GM23338 (cell line): ENCODE data around the gene PROSER2. TPM values are rescaled to one million over a fixed set of nuclear protein-coding genes. Genes with fewer than 3 reads are reported as not detected.
A peak's percentile ranks its signal among the peaks of the same experiment; 100 is the strongest.

Experiments
- ATAC-seq: fragments of 200-7000 bp; cut with Tn5 transposase; 3 replicates; pipeline ENCODE4 v1.9.1; 2020
- DNase-seq: peaks from one replicate; pipeline ENCODE4 v3.0.0-alpha.2; 2015; ENCODE audit warnings: low spot score
- H2AFZ ChIP-seq: fragments of 200-600 bp; sonication (generic); 2 replicates; pipeline ENCODE4 v1.8.0; 2016; ENCODE audit warnings: antibody characterized with exemption, mild to moderate bottlenecking, moderate library complexity
- H3F3A ChIP-seq: fragments of 200-600 bp; sonication (generic); replicated peaks from 2 replicates; pipeline ENCODE4 v1.8.0; 2017; ENCODE audit warnings: antibody characterized with exemption, mixed run types, low read depth
- H3K27ac ChIP-seq: fragments of 200-600 bp; sonication (generic); 2 replicates; pipeline ENCODE4 v1.6.1; 2016; ENCODE audit warnings: low read depth
- H3K27me3 ChIP-seq: fragments of 200-600 bp; sonication (generic); 2 replicates; pipeline ENCODE4 v1.8.0; 2016; ENCODE audit warnings: mild to moderate bottlenecking, mixed run types, moderate library complexity; ENCODE audit not compliant: insufficient read depth
- H3K36me3 ChIP-seq: fragments of 200-600 bp; sonication (generic); 2 replicates; pipeline ENCODE4 v1.8.0; 2016; ENCODE audit warnings: mild to moderate bottlenecking; ENCODE audit not compliant: insufficient read depth
- H3K4me1 ChIP-seq: fragments of 200-600 bp; sonication (generic); 2 replicates; pipeline ENCODE4 v1.8.0; 2016; ENCODE audit warnings: mild to moderate bottlenecking, moderate library complexity; ENCODE audit not compliant: insufficient read depth
- H3K4me2 ChIP-seq: fragments of 200-600 bp; sonication (generic); 2 replicates; pipeline ENCODE4 v1.7.1; 2017; ENCODE audit warnings: mixed run types
- H3K4me3 ChIP-seq: fragments of 200-600 bp; sonication (generic); 2 replicates; pipeline ENCODE4 v1.6.1; 2016; ENCODE audit warnings: mixed run types
- H3K79me2 ChIP-seq: fragments of 200-600 bp; sonication (generic); replicated peaks from 2 replicates; pipeline ENCODE4 v1.8.0; 2017; ENCODE audit warnings: mild to moderate bottlenecking; ENCODE audit not compliant: insufficient read depth
- H3K9me2 ChIP-seq: fragments of 200-600 bp; sonication (generic); 2 replicates; pipeline ENCODE4 v1.8.0; 2017; ENCODE audit not compliant: insufficient read depth
- H4K20me1 ChIP-seq: fragments of 200-600 bp; sonication (generic); replicated peaks from 2 replicates; pipeline ENCODE4 v1.8.0; 2017; ENCODE audit warnings: mild to moderate bottlenecking; ENCODE audit not compliant: insufficient read depth
- H3K27ac Mint-ChIP-seq: 2 replicates; pipeline ENCODE4 v1.8.0; 2020; ENCODE audit warnings: inconsistent platforms, mild to moderate bottlenecking, moderate library complexity, mixed read lengths
- H3K27me3 Mint-ChIP-seq: 3 replicates; pipeline ENCODE4 v1.8.0; 2022; ENCODE audit warnings: low read depth, mild to moderate bottlenecking, moderate library complexity, mixed read lengths, inconsistent platforms; ENCODE audit not compliant: insufficient read depth, poor library complexity
- H3K36me3 Mint-ChIP-seq: 3 replicates; pipeline ENCODE4 v1.8.0; 2021; ENCODE audit warnings: low read depth, mild to moderate bottlenecking, inconsistent platforms, moderate library complexity, mixed read lengths
- H3K4me1 Mint-ChIP-seq: 3 replicates; pipeline ENCODE4 v1.8.0; 2020; ENCODE audit warnings: mild to moderate bottlenecking, inconsistent platforms, mixed read lengths
- H3K4me3 Mint-ChIP-seq: 3 replicates; pipeline ENCODE4 v1.8.0; 2021; ENCODE audit warnings: moderate library complexity, mild to moderate bottlenecking, inconsistent platforms, mixed read lengths
- H3K9me3 Mint-ChIP-seq: 3 replicates; pipeline ENCODE4 v1.8.0; 2020; ENCODE audit warnings: moderate library complexity, mild to moderate bottlenecking, inconsistent platforms, mixed read lengths
- CREB1 ChIP-seq: fragments of 250-450 bp; sonication (Bioruptor Pico); IDR thresholded peaks from 2 replicates; pipeline ENCODE4 v1.5.0; 2020; ENCODE audit warnings: low read depth, mild to moderate bottlenecking, moderate library complexity
- CTCF ChIP-seq, 2 experiments: fragments of 200-600 bp in 1 of 2; sonication (generic) in 1 of 2; conservative IDR thresholded peaks; 2 replicates each; pipeline versions ENCODE4 v1.5.1 to v1.6.1; 2016 to 2017; ENCODE audit warnings: antibody characterized with exemption in 2 of 2, low read depth in 2 of 2, mild to moderate bottlenecking in 2 of 2, moderate library complexity in 1 of 2
- ETS1 ChIP-seq: IDR thresholded peaks from 2 replicates; pipeline ENCODE4 v1.6.1; 2016; ENCODE audit warnings: antibody characterized with exemption
- EZH2 ChIP-seq: fragments of 200-600 bp; sonication (generic); IDR thresholded peaks from one replicate; pipeline ENCODE4 v1.8.0; 2017; ENCODE audit warnings: antibody characterized with exemption, mild to moderate bottlenecking, low read depth; ENCODE audit not compliant: unreplicated experiment
- EZH2phosphoT487 ChIP-seq: fragments of 200-600 bp; sonication (generic); IDR thresholded peaks from one replicate; pipeline ENCODE4 v1.8.1; 2018; ENCODE audit warnings: antibody characterized with exemption; ENCODE audit not compliant: unreplicated experiment
- JUNB ChIP-seq: IDR thresholded peaks from one replicate; pipeline ENCODE4 v1.6.1; 2016; ENCODE audit warnings: antibody characterized with exemption; ENCODE audit not compliant: unreplicated experiment
- NANOG ChIP-seq: IDR thresholded peaks from 2 replicates; pipeline ENCODE4 v1.6.1; 2016; ENCODE audit warnings: antibody characterized with exemption, borderline replicate concordance
- POLR2AphosphoS5 ChIP-seq: IDR thresholded peaks from 2 replicates; pipeline ENCODE4 v1.6.1; 2016; ENCODE audit warnings: antibody characterized with exemption, low read depth
- REST ChIP-seq: IDR thresholded peaks from one replicate; pipeline ENCODE4 v1.6.1; 2018; ENCODE audit warnings: antibody characterized with exemption; ENCODE audit not compliant: unreplicated experiment
- STAT1 ChIP-seq: IDR thresholded peaks from one replicate; pipeline ENCODE4 v1.6.1; 2016; ENCODE audit warnings: antibody characterized with exemption; ENCODE audit not compliant: unreplicated experiment
- ZNF114 ChIP-seq: fragments of 250-450 bp; sonication (Bioruptor Pico); IDR thresholded peaks from 2 replicates; pipeline ENCODE4 v1.5.0; 2020; ENCODE audit warnings: mild to moderate bottlenecking, moderate library complexity
- ZNF331 ChIP-seq: fragments of 250-450 bp; sonication (Bioruptor Pico); IDR thresholded peaks from 2 replicates; pipeline ENCODE4 v1.5.0; 2020; ENCODE audit warnings: low read depth, mild to moderate bottlenecking, moderate library complexity
- ZNF462 ChIP-seq: fragments of 250-450 bp; sonication (Bioruptor Pico); IDR thresholded peaks from 2 replicates; pipeline ENCODE4 v1.5.0; 2020; ENCODE audit warnings: mild to moderate bottlenecking, moderate library complexity
- polyA plus RNA-seq: library from polyadenylated mRNA; unstranded; fragments of >200 nt; fragmentation: Nextera tagmentation; extraction: Ambion mirVana; gene quantifications from 2 replicates; pipeline ENCODE4 v1.2.1, GENCODE V29; 2016
- total RNA-seq: library from RNA; depleted of rRNA; stranded (reverse); fragments of >200 nt; shearing (Covaris generic); gene quantifications from 2 replicates; pipeline ENCODE4 v1.2.3, GENCODE V29; 2014

The PROSER2 gene
- total and polyA plus RNA-seq, 2 experiments from 2014 or later: 4.2 to 10.8 TPM

GRCh38 chr10:11824825-11825224 is 1.7 kb downstream of the PROSER2 start:
- H3K27ac ChIP-seq: no peak overlapping the region
- H4K20me1 ChIP-seq: no peaks in the 10 kb centered on the region; the same call in 1 of the 2 replicates
- no peaks in the 10 kb centered on the region; the same call in 2 of the 3 replicates for H3K36me3 Mint-ChIP-seq
- H3K4me1 ChIP-seq: peaks cover 16% of the 10 kb centered on the region
- peaks cover 15% of the 10 kb centered on the region for H3K27me3 ChIP-seq
- no peak overlapping the region for H2AFZ ChIP-seq
- no peak for TF ChIP-seq CTCF (conservative IDR thresholded peaks at IDR 0.05; ENCODE audit: low read depth in 2 of 2)
- TF ChIP-seq EZH2: no peak
- no peak for TF ChIP-seq EZH2phosphoT487
- no peak for TF ChIP-seq CREB1
- no peak for TF ChIP-seq POLR2AphosphoS5
- TF ChIP-seq STAT1: no peak
- TF ChIP-seq ZNF462: no peak
- TF ChIP-seq NANOG: no peak
- TF ChIP-seq JUNB: no peak
- TF ChIP-seq REST: no peak
- no peak for TF ChIP-seq ETS1
- no peak for TF ChIP-seq ZNF331
- no peak for TF ChIP-seq ZNF114 (CRISPR knock-in tag)
- H3K27me3 Mint-ChIP-seq: peaks cover 8% of the 10 kb centered on the region
- no peaks in the 10 kb centered on the region for H3K36me3 ChIP-seq
- peaks cover 18% of the 10 kb centered on the region for H3K4me1 Mint-ChIP-seq
- DNase-seq (no peak), ATAC-seq (no peak)
- H3F3A ChIP-seq: peaks cover 6% of the 10 kb centered on the region; the same call in 1 of the 2 replicates
- no peak overlapping the region for H3K27ac Mint-ChIP-seq
- H3K9me2 ChIP-seq: no peaks in the 10 kb centered on the region
- no peak overlapping the region; the same call in 2 of the 3 replicates for H3K4me3 Mint-ChIP-seq
- peaks cover 12% of the 10 kb centered on the region for H3K79me2 ChIP-seq
- H3K4me2 ChIP-seq: peak overlapping the region; percentile 96; the same call in 1 of the 2 replicates
- H3K4me3 ChIP-seq: peak overlapping the region; percentile 90; the same call in 1 of the 2 replicates
- H3K9me3 Mint-ChIP-seq: no peaks in the 10 kb centered on the region
